ENCODE measurements around the gene PRCD.
"Not testable (repeated sequence)": the region's sequence is repeated elsewhere in the genome, so short reads cannot be mapped to it uniquely, and the experiment has no call there.

Gene PRCD

DNA sequence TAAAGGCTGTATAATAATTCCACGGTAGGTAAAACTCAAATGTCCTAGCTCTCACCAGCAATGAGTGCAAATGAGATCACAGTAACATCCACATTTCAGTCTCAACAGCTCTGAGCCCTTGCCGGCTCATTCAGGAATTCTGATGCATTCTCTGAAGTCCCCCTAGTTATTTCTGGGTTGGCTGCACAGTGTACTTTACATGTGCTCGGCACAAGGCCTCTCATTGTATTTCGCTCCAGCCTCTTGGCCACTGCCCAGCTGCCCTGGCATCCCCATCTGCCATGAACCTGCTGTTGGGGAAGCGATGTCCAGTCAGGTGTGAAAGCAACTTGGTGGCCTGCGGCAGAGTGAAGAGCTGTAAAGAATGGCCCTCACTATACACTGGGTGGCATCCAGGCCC lies 14.3 kb downstream of the PRCD start:
- DNase-seq (ENCODE audit: low read depth in 3 of 3, low spot score in 1 of 3): no peak

DNA sequence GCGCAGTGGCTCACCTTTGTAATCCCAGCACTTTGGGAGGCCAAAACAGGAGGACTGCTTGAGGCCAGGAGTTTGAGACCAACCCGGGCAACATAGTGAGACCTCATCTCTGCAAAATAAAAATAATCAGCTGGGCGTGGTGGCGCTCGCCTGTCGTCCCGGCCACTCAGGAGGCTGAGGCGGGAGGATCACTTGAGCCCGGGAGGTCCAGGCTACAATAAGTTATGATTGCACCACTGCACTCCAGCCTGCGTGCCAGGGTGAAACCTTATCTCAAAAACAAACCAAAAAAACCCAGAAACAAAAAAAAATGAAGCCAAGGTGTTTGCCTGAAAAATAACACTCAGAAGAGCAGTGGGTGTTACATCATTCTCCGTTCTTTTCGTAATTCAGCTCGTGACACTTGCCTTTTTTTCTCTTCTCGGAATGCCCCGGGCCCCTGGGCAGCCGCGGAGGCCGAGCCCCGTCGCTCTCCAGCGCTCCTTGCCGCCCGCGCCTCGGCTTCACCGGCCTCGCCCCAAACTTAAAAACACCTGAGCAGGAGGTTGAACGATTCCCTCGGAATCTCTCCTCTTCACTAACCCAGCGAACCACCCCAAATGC lies 17.0 kb downstream of the PRCD start:
- peak in 1 of 3 donors; percentile 16 for DNase-seq (ENCODE audit: low read depth in 3 of 3, low spot score in 1 of 3)

DNA sequence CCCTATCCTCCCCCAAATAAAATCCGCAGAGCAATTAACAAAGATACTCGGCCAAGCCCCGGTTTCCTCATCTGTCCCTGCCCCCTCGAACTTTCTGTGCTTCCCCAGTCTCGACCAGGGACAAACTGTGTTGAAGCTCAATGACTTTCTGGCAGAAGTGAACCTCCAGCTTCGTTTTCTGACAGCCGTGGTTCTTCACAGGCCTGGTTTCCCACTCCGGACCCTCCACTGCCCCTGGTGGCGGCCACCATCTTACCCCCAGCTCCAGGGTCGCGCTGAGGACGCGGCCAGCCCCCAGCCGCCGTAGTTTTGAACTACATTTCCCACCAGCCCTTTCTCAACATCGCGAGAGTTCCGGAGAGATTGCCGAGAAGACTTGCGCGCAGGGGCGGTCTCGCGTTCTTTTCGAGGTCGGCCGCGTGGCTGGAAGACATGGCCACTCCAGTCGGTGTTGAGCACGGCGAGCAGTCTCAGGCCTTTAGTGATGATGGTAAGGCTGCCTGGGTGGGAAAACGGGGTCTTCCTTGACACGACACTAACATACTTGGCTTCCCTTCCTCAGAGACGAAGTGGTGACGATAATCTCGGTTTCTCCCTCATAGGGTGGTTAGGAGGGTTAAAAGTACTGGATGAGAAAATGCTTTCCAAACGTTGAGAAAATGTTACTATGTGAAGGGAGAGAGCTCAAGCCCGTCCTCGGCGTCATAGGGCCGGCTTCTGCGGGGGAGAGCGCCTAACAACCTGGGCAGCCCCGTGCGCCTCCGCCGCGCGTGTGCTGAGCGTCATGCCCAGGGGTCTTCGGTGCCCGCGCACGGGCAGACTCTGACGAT lies 17.7 kb downstream of the PRCD start:
- DNase-seq (ENCODE audit: low read depth in 3 of 3, low spot score in 1 of 3): peak; percentile 83 to 86 (median 83)

DNA sequence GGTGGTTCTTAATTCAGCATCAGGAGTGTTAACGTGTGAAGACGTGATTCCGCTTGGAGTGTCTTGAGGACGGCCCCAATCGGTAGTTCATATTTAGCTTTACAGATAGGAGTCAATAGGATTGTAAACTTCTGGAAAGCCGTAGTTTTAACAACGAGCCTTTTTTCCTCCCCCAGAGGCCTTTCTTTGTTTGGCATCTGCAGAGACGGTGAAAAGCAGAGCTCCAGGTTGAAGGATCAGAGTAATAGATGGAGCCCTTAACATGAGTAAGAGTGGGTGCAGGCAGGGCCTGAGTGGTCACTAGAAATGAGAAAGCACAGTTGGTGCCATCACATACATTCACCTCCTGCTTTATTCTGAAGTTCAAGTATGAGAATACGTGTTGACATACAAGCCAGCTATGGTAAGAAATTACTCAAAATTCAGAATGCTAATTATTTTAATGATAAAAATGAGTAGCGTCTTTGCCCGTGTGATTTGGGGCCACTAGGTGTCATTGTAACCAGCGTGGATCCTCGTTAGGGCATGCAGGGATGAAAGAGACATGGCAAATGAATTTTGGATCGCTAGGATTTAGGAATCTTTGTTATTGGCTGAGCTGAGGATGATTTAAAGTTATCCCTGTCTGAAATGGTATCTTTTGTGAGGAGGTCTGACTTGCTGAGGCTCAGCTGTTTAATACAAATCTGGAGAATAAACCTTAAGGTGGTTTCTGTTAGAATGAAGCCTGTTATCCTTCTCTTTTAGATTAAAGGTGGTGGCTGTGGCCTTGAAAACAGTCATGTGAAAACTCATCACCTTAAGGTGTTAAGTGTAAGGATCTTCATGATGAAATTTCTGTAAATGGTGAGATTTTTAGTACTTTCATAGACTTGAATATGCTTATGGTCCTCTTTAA lies 18.6 kb downstream of the PRCD start:
- no peak for DNase-seq (ENCODE audit: low read depth in 3 of 3, low spot score in 1 of 3)

DNA sequence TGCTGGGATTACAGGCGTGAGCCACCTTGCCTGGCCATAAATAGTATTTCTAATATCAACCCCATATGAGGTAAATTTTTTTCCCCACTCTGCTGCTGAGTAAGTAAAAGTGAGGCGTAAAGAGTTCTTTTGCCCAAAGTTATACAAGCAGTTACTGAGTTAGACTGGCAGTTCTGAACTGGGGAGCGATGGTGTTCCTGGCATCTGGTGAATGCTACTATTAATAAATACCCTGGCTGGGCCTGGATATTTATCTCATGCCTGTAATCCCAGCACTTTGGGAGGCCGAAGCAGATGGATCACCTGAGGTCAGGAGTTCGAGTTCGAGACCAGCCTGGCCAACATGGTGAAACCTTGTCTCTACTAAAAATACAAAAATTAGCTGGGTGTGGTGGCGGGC lies 19.6 kb downstream of the PRCD start:
- not testable (repeated sequence) for DNase-seq (ENCODE audit: low read depth in 3 of 3, low spot score in 1 of 3)

DNA sequence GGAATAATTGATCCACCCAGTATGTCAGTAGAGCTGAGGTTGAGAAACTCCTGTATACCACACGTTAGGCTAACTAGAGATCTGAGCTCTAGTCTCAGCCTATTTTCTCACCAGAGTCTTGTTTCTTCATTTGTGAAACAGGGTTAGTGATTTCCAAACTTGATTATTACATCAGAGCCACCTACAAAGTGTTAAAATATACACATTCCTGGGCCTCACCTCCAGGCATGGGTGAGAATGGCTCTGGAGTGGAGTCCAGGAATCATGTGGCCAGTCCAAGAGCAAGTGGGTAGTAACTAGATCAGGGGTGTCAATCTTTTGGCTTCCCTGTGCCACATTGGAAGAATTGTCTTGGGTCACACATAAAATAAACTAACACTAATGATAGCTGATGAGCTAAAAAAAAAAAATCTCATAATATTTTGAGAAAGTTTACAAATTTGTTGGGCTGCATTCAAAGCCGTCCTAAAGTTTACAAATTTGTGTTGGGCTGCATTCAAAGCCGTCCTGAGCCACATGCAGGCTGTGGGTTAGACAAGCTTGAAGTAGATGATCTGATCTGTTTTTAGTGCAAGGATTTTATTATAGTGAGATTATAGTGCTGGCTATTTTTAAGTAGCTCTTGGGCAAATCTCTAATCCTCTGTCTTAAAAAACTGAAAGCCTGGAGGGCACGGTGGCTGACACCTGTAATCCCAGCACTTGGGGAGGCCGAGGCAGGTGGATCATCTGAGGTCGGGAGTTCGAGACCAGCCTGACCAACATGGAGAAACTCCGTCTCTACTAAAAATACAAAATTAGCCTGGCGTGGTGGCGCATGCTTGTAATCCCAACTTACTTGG lies 20.4 kb downstream of the PRCD start:
- no peak for DNase-seq (ENCODE audit: low read depth in 3 of 3, low spot score in 1 of 3)

DNA sequence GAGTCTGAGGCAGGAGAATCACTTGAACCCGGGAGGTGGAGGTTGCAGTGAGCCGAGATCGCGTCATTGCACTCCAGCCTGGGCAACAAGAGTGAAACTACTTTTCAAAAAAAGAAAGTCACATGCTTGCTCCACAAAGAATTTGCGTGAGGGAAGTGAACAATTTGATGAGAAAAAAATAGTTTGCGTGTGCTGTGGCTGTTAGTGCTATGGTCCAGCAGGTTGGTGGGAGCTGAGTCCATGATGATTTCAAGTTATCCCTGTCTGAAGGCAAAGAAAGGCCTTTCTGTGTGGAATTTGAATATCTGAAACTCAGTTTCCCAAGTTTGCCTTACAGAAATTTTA lies 21.0 kb downstream of the PRCD start:
- no peak for DNase-seq (ENCODE audit: low read depth in 3 of 3, low spot score in 1 of 3)

DNA sequence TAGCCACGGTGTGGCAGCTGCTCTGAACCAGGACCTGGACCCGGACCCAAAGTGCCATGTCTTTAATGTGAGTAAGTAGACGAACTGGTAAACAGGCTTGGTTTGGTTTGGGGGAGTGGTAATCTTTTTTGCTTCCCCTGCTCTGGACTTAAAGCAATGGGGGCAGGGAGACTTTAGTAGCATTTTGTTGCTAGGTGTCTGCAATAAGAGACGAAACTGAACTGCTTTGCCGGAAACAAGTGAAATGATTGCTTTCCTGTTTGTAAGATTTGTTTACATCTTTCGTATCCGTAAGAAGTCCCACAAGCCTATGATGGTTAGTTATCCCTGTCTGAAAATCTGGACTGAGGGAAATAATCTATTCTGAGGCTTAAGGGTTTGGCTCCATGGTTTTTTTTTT lies 21.5 kb downstream of the PRCD start:
- DNase-seq (ENCODE audit: low read depth in 3 of 3, low spot score in 1 of 3): no peak

DNA sequence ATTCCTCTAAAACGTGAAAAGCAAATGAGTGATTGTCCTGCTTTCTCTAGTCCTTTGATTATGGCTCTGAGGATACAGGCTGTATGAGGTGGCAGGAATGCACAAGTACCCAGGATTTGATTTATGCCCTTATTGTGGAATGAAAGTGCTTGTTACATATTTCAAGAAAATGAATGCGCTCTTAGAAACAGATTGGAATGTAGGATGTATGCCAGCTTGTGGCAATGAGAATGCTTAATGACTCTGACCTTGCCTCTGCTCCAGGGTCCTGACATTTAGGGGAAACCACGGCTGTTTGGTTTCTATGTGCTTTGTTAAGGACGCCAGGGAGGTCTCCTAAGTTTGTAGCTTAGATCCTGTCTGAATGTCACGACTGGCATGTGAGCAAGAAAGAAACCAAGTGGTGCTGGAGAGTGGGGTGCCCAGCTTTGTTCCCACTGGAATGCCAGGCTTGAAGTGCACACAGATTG lies 22.0 kb downstream of the PRCD start:
- no peak for DNase-seq (ENCODE audit: low read depth in 3 of 3, low spot score in 1 of 3)

DNA sequence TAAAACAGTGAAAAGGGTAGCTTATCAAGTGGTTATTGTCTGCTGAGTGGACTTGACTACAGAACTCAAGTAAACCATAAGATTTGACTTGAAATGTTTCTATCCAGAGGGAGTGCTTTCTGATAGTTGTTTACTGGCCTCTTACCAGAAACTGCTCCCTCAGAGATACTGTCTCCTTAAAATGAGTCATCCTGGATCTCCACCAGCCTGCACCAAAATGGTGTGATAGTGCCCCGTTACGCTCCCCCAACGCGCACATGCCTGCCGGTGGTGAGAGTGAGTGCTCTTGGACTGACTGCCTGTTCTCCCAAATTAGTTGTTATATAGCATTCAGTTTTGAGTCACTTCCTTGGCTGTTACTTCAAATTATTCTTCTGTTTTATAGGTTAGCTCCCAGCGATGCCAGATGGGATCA lies 22.9 kb downstream of the PRCD start:
- DNase-seq (ENCODE audit: low read depth in 3 of 3, low spot score in 1 of 3): no peak

DNA sequence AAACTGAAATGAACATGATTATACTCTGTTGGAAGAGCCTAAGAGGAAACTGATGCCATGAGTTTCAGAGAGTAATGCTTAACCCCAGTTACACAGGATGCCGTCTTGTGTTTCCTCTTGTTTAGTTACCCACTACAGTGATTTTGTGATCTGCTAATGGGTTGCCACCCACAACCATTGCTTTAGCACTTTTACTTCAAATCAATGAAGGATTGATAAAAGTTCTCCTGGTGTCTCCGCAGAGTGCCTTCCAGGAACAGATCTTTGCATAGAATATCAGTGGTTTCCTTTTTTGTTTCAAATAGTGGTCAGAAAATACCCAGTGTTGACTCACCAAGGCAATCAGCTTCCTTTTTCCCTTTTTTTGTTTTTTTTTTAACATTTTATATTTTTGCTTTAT lies 23.5 kb downstream of the PRCD start:
- not testable (repeated sequence) for DNase-seq (ENCODE audit: low read depth in 3 of 3, low spot score in 1 of 3)

DNA sequence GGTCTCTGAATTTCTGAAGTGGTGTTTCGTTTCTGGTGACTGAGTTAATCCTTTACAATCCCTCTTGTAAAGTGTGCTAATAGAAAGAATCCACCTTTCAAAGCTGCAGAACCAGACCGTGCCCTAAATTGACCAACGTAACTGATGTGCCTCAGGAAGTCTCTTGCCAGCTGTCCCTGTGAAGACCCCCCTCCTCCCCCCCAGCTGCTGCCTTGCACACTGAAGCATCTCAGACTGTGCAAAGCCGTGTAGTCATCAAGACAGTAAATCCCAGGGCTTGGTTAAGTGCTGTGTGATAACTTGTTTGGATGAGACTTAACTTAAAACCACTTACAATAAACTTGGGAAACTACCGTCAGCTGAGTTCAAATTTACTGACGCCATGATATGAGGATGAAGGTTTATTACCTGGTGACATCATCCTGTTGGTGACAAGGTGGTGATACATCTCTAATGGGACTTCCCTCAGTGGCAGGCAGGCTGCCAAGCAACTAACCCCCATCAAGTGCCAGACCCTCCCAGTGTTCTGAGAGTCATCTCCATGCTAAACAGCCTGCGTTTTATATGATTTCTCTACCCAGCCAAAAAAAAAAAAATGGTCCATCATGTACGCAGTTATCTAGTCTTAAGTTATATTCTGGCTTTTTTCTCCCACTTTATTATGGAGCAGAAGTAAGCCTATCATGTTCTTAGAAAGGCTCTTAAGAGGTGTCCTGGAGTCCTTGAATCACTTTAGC lies 25.3 kb downstream of the PRCD start:
- DNase-seq (ENCODE audit: low read depth in 3 of 3, low spot score in 1 of 3): not testable (repeated sequence)

DNA sequence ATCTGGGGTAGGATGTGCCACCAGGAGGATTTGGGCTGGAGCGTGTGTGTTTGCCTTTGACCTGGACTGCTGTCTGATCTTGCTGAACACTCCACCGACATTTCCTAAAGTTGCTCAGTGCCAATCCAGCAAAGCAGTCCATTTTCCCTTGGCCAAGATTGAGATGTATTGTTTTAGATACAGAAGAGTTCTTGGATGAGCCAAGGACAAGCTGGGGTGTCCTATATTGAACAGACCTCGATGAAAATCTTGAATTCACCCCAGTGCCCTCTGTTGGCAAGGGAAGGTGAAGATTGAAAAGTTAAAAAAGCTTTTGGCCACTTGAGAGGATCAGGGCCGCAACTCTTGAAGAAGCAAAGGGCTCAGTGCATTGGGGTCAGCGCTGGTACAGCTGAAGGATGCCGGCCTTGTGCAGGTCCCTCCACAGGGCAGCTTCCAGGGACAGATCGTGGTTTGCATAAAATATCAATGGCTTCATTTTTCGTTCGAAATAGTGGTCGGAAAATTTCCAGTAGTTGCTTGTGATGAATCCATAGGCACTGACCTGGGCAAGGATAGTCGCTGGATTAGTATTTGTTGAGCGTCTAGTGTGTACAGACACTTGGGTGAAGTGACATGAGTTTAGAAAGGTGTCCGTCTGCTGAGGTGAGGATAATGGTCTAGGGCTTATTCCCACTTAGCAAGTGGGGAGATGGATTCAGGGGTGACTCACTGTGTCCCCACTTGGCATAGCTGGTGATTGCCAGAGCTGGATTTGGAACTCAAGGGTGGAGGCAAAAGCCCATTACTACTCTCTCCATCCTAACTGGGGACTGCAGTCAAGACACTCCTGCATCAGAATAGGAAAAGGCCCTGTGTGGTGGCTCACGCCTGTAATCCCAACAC lies 26.1 kb downstream of the PRCD start:
- no peak for DNase-seq (ENCODE audit: low read depth in 3 of 3, low spot score in 1 of 3)

DNA sequence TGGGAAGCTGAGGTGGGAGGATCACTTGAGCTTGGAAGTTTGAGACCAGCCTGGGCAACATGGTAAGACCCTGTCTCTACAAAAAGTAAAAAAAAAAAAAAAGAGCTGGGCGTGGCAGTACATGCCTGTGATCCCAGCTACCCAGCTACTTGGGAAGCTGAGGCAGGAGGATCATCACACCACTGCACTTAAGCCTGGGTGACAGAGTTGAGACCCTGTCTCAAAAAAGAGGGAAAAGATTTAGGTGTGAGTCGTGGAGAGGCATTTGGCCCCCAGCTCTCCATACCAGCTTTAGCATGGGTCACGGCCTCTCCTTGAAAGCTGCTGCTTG lies 26.7 kb downstream of the PRCD start:
- DNase-seq (ENCODE audit: low read depth in 3 of 3, low spot score in 1 of 3): no peak

DNA sequence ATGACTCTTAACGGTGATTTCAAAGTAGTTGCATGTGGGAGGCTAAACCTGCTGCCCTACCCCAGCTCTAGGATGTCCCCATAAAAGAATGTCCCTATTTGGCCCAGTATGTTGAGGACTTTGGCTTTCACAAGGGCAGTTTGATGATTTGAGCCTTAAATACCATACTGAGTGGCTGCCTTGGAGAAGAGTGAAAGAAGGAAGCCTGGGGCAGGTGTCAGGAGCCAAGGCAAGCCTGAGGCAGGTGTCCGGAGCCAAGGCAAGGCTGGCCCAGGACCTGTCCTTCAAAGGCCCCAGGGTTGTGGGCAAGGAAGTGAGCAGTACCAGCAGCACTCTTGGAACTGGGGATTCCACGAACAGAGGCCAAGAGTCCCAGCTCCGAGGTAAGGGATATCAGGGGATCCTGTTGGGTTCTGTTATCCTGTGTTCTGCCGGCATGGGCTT lies 27.2 kb downstream of the PRCD start:
- DNase-seq (ENCODE audit: low read depth in 3 of 3, low spot score in 1 of 3): no peak

DNA sequence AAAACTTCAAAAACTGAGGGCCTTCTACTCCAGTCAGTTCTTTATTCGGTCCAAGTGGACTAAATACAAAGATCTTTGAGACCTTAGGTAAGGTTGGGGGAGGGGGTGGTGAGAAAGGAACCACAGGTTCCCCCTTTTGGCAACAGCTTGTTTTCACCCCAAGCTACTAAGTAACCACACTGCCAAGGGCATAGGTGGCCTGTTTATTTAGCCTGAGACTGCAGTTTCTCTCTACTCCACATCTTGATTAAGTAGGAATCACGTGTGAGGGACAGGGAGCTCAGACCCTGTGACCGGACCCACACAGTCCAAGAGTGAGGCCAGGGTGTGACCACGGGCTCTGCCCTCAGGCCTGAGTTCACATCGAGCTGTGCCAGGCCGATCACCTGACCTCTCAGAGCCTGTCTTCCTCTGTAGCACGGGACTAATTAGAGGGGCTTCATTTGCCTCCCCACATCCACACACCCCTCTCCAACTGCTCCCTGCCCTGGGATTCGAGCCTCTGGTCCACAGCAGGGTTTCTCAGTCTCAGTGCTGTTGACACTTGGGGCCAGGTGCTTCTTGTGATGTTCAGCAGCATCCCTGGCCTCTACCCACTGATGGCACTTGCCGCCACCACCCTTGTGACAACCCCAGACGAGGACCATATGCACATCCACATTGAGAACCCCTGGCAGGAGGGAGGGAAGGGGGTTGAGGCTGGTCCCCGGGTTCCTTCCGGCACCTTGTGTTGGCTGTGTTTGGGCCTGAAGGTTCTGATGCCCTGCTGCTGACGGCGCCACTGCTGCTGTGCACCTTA lies 28.0 kb downstream of the PRCD start:
- no peak for DNase-seq (ENCODE audit: low read depth in 3 of 3, low spot score in 1 of 3)

DNA sequence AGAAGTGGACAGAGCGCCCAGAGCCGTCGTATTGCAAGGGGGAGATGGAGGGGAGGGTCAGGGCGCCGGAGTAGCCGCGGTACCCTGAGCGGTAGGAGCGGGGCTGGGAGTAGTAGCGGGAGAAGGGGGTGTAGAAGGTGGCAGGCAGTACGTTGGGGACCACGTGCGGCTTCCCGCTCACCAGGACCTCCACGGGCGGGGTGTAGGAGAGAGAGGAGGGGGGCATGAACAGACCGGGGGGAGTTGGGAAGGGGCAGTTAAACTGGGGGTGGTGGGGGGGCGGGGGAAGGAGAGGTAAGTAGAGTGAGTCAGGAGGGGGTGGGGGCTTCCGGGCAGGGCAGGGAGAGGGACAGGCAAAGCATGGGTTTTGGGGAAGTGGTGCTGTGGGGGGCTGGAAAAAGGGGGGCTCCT lies 29.0 kb downstream of the PRCD start:
- no peak for DNase-seq (ENCODE audit: low read depth in 3 of 3, low spot score in 1 of 3)

DNA sequence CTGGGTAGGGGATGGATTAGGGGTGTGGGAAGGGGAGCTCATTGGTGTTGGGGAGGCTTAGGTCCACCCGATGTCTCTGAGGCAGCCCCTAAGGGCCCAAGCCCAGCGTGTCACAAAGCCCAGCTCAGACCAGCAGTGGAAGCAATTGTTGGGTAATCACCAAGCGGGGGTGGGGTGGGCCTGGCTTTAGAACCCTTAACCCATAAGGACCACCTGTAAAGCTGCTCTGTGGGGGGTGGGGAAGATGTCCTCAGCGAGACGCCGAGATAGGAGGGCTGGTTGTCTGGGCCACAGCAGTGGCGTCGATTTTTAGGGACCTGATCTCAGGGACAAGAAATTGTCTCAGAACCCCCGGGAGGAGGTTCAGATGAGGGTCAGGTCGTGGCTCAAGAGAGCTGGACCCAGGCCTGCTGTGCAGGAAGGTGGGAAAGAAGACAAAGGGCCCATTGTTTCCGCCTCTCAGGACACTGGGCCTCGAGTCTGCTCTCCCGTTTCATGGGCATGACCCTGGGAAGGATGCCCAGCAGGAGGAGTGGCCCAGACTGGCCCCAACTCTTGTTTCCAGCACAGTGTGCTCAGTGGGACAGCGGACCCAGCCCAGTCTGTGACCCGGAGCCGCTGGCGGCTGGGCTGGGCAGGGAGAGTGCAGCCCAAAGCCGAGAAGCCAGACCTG lies 29.9 kb downstream of the PRCD start:
- no peak for DNase-seq (ENCODE audit: low read depth in 3 of 3, low spot score in 1 of 3)

Data from stimulated activated CD4-positive, alpha-beta T cell treated with anti-CD3 and anti-CD28 coated beads, TNF-alpha, amount 100 ng/mL, for 1 hour (primary cell).